Astrocyte (in vitro differentiated cells and primary cell): ENCODE results near the gene HSPA1B. TPM values are rescaled to one million over a fixed set of nuclear protein-coding genes. Genes with fewer than 3 reads are reported as not detected.
"Not testable (repeated sequence)": the region's sequence is repeated elsewhere in the genome, so short reads cannot be mapped to it uniquely, and the experiment has no call there.

Source experiments
- DNase-seq: peaks from one replicate; pipeline ENCODE4 v3.0.0-alpha.2; 2010; ENCODE audit warnings: low read depth
- FAIRE-seq: peaks from 2 replicates; lab custom pipeline; 2011; peaks lifted over from hg19 to GRCh38; lab: Jason Lieb, UNC
- H2AFZ ChIP-seq: 2 replicates; pipeline ENCODE4 v1.6.0; 2012; ENCODE audit warnings: low read depth, low read length, inconsistent platforms
- H3K27ac ChIP-seq: 2 replicates; pipeline ENCODE4 v1.5.1; 2011; ENCODE audit warnings: low read depth, low read length, inconsistent platforms
- H3K27me3 ChIP-seq: 2 replicates; pipeline ENCODE4 v1.6.0; 2011; ENCODE audit warnings: low read length, inconsistent platforms; ENCODE audit not compliant: insufficient read depth
- H3K36me3 ChIP-seq: 2 replicates; pipeline ENCODE4 v1.5.1; 2011; ENCODE audit warnings: low read length, inconsistent platforms; ENCODE audit not compliant: insufficient read depth
- H3K4me1 ChIP-seq: 2 replicates; pipeline ENCODE4 v1.5.1; 2011; ENCODE audit warnings: low read length, inconsistent platforms; ENCODE audit not compliant: insufficient read depth
- H3K4me2 ChIP-seq: 2 replicates; pipeline ENCODE4 v1.6.0; 2012; ENCODE audit warnings: low read length, inconsistent platforms
- H3K4me3 ChIP-seq: 2 replicates; pipeline ENCODE4 v1.5.1; 2011; ENCODE audit warnings: low read depth, mild to moderate bottlenecking, low read length, inconsistent platforms; ENCODE audit not compliant: insufficient read depth
- H3K79me2 ChIP-seq: 2 replicates; pipeline ENCODE4 v1.6.0; 2012; ENCODE audit warnings: mild to moderate bottlenecking, low read length, inconsistent platforms; ENCODE audit not compliant: insufficient read depth
- H3K9ac ChIP-seq: 2 replicates; pipeline ENCODE4 v1.6.0; 2012; ENCODE audit warnings: mild to moderate bottlenecking, low read length, inconsistent platforms
- H3K9me3 ChIP-seq: 2 replicates; pipeline ENCODE4 v1.5.1; 2012; ENCODE audit warnings: low read depth, mild to moderate bottlenecking, low read length, inconsistent platforms; ENCODE audit not compliant: insufficient read depth
- H4K20me1 ChIP-seq: 2 replicates; pipeline ENCODE4 v1.6.0; 2012; ENCODE audit warnings: low read length, inconsistent platforms; ENCODE audit not compliant: insufficient read depth
- H3K27ac Mint-ChIP-seq: one replicate; pipeline ENCODE4 v1.8.0; 2021; ENCODE audit warnings: mild to moderate bottlenecking, mixed read lengths; ENCODE audit not compliant: unreplicated experiment
- H3K27me3 Mint-ChIP-seq: one replicate; pipeline ENCODE4 v1.8.0; 2021; ENCODE audit warnings: low read depth, mixed read lengths; ENCODE audit not compliant: unreplicated experiment
- H3K36me3 Mint-ChIP-seq: one replicate; pipeline ENCODE4 v1.8.0; 2021; ENCODE audit warnings: low read depth, mixed read lengths; ENCODE audit not compliant: unreplicated experiment
- H3K4me1 Mint-ChIP-seq: one replicate; pipeline ENCODE4 v1.8.0; 2021; ENCODE audit warnings: low read depth, mixed read lengths; ENCODE audit not compliant: unreplicated experiment
- H3K4me3 Mint-ChIP-seq: one replicate; pipeline ENCODE4 v1.8.0; 2021; ENCODE audit warnings: mild to moderate bottlenecking, moderate library complexity, mixed read lengths; ENCODE audit not compliant: unreplicated experiment
- H3K9me3 Mint-ChIP-seq: one replicate; pipeline ENCODE4 v1.8.0; 2021; ENCODE audit warnings: mild to moderate bottlenecking, mixed read lengths; ENCODE audit not compliant: unreplicated experiment
- CTCF ChIP-seq: IDR thresholded peaks from 2 replicates; pipeline ENCODE4 v1.5.1; 2011; ENCODE audit warnings: low read depth, mild to moderate bottlenecking, inconsistent platforms, low read length, moderate library complexity; ENCODE audit not compliant: insufficient read depth
- EZH2 ChIP-seq: IDR thresholded peaks from 2 replicates; pipeline ENCODE4 v1.6.1; 2012; ENCODE audit warnings: mild to moderate bottlenecking, low read length, inconsistent platforms; ENCODE audit not compliant: insufficient read depth
- total RNA-seq: library from RNA; stranded (reverse); gene quantifications from 2 replicates; pipeline ENCODE4 v1.2.1, GENCODE V29; 2021

The HSPA1B gene
- total RNA-seq, 1 donor from 2014 or later: 77.2 TPM

- Mint-ChIP-seq H3K4me3 (no peak overlapping the region), H3K27me3 (no peaks in the 10 kb centered on the region), H3K4me1 (peaks cover 7% of the 10 kb centered on the region), H3K36me3 (peaks cover 5% of the 10 kb centered on the region), H3K9me3 (no peaks in the 10 kb centered on the region), H3K27ac (no peak overlapping the region)
- no peak for TF ChIP-seq CTCF
- no peak for TF ChIP-seq EZH2
- Histone ChIP-seq H3K36me3 (no peaks in the 10 kb centered on the region), H3K4me1 (peaks cover 7% of the 10 kb centered on the region), H3K79me2 (peaks cover 13% of the 10 kb centered on the region), H4K20me1 (peaks cover 10% of the 10 kb centered on the region), H3K9me3 (no peaks in the 10 kb centered on the region), H2AFZ (no peak overlapping the region), H3K27ac (no peak overlapping the region), H3K4me2 (no peak overlapping the region), H3K9ac (no peak overlapping the region), H3K4me3 (no peak overlapping the region), H3K27me3 (no peaks in the 10 kb centered on the region)
- DNase-seq: peak; percentile 11
- no peak for FAIRE-seq
Observed at GRCh38 chr6:31865205-31866118, 37.9 kb downstream of the HSPA1B start.

- not testable (repeated sequence) for H3K36me3 Mint-ChIP-seq, H3K27me3 Mint-ChIP-seq, H2AFZ ChIP-seq, H3K4me1 ChIP-seq, H3K9me3 ChIP-seq, DNase-seq, H3K27ac ChIP-seq, H3K9ac ChIP-seq, H3K9me3 Mint-ChIP-seq, H3K4me2 ChIP-seq, H3K4me3 ChIP-seq, H3K4me3 Mint-ChIP-seq, H3K4me1 Mint-ChIP-seq, H3K27ac Mint-ChIP-seq, H3K27me3 ChIP-seq, H4K20me1 ChIP-seq, H3K36me3 ChIP-seq, H3K79me2 ChIP-seq, FAIRE-seq
Observed at GRCh38 chr6:31868658-31868971, 41.1 kb downstream of the HSPA1B start.

- H3K27ac ChIP-seq: no peak overlapping the region
- Mint-ChIP-seq H3K27ac (no peak overlapping the region), H3K4me3 (no peak overlapping the region), H3K4me1 (peaks cover 8% of the 10 kb centered on the region), H3K9me3 (no peaks in the 10 kb centered on the region), H3K36me3 (no peaks in the 10 kb centered on the region), H3K27me3 (peaks cover 7% of the 10 kb centered on the region)
- H3K9ac ChIP-seq: no peak overlapping the region
- H3K4me3 ChIP-seq: no peak overlapping the region
- FAIRE-seq (no peak), DNase-seq (no peak)
- no peaks in the 10 kb centered on the region for H3K27me3 ChIP-seq
- TF ChIP-seq EZH2 (no peak), CTCF (no peak)
- H3K4me1 ChIP-seq: peaks cover under 1% of the 10 kb centered on the region
- no peaks in the 10 kb centered on the region for H3K9me3 ChIP-seq
- no peaks in the 10 kb centered on the region for H4K20me1 ChIP-seq
- no peak overlapping the region for H3K4me2 ChIP-seq
- H3K79me2 ChIP-seq: no peaks in the 10 kb centered on the region
- no peak overlapping the region for H2AFZ ChIP-seq
- no peaks in the 10 kb centered on the region for H3K36me3 ChIP-seq
Observed at GRCh38 chr6:31869343-31869742, 41.8 kb downstream of the HSPA1B start.
